PC-3 (cell line): ENCODE measurements around the gene SENP8. TPM values are rescaled to one million over a fixed set of nuclear protein-coding genes. Genes with fewer than 3 reads are reported as not detected.

Source experiments
- ATAC-seq: fragments of 200-7000 bp; cut with Tn5 transposase; 2 replicates; pipeline ENCODE4 v1.9.1; 2020; ENCODE audit warnings: mild to moderate bottlenecking, moderate library complexity
- BruUV-seq: library from RNA; stranded (reverse); fragments of 400-500 nt; replicated peaks from 2 replicates; lab custom pipeline; 2021; lab: Mats Ljungman, UMichigan
- CTCF ChIA-PET: fragments of 300-600 bp; sonication (Branson Sonifier 250); formaldehyde crosslinking; loops from one replicate; lab custom pipeline; 2022; ENCODE audit warnings: antibody characterized with exemption; lab: Charles Lee
- POLR2A ChIA-PET: fragments of 300-600 bp; sonication (Branson Sonifier 250); formaldehyde crosslinking; loops from one replicate; lab custom pipeline; 2022; ENCODE audit warnings: antibody characterized with exemption; ENCODE audit not compliant: unreplicated experiment; lab: Charles Lee
- DNase-seq: peaks from one replicate; pipeline ENCODE4 v3.0.0-alpha.2; 2015
- H2AFZ ChIP-seq: fragments of 300-600 bp; sonication (generic); 2 replicates; pipeline ENCODE4 v1.6.0; 2016; ENCODE audit warnings: antibody characterized with exemption, low read length
- H3F3A ChIP-seq: fragments of 300-600 bp; sonication (generic); one replicate; pipeline ENCODE4 v1.6.0; 2017; ENCODE audit warnings: antibody characterized with exemption, low read length, control low read depth, mild to moderate bottlenecking; ENCODE audit not compliant: unreplicated experiment
- H3K27ac ChIP-seq: fragments of 300-600 bp; sonication (generic); 2 replicates; pipeline ENCODE4 v1.5.1; 2016; ENCODE audit warnings: mild to moderate bottlenecking, low read length
- H3K27me3 ChIP-seq: fragments of 300-600 bp; sonication (generic); 2 replicates; pipeline ENCODE4 v1.6.1; 2016; ENCODE audit warnings: low read length, mixed read lengths
- H3K36me3 ChIP-seq: fragments of 300-600 bp; sonication (generic); 2 replicates; pipeline ENCODE4 v1.6.1; 2016; ENCODE audit warnings: low read depth, mixed run types, low read length, mixed read lengths
- H3K4me1 ChIP-seq: fragments of 300-600 bp; sonication (generic); 2 replicates; pipeline ENCODE4 v1.5.1; 2016; ENCODE audit warnings: low read length; ENCODE audit not compliant: insufficient read depth
- H3K4me2 ChIP-seq: fragments of 300-600 bp; sonication (generic); 2 replicates; pipeline ENCODE4 v1.6.0; 2016; ENCODE audit warnings: low read length
- H3K4me3 ChIP-seq: fragments of 300-600 bp; sonication (generic); 2 replicates; pipeline ENCODE4 v1.5.1; 2016; ENCODE audit warnings: mild to moderate bottlenecking, low read length, mixed read lengths
- H3K79me2 ChIP-seq: fragments of 300-600 bp; sonication (generic); 2 replicates; pipeline ENCODE4 v1.6.1; 2017; ENCODE audit warnings: low read length, mixed read lengths
- H3K9ac ChIP-seq: fragments of 300-600 bp; sonication (generic); 2 replicates; pipeline ENCODE4 v1.6.0; 2016; ENCODE audit warnings: mild to moderate bottlenecking, low read length
- H3K9me2 ChIP-seq: fragments of 300-600 bp; sonication (generic); replicated peaks from 2 replicates; pipeline ENCODE4 v1.6.1; 2016; ENCODE audit warnings: mixed run types, low read length, mixed read lengths
- H3K9me3 ChIP-seq: fragments of 300-600 bp; sonication (generic); 2 replicates; pipeline ENCODE4 v1.6.1; 2016; ENCODE audit warnings: low read length, mixed read lengths
- H4K20me1 ChIP-seq: fragments of 300-600 bp; sonication (generic); 2 replicates; pipeline ENCODE4 v1.6.1; 2016; ENCODE audit warnings: low read length, mixed read lengths
- CTCF ChIP-seq: fragments of 300-600 bp; sonication (generic); conservative IDR thresholded peaks from 2 replicates; pipeline ENCODE4 v1.5.1; 2017; ENCODE audit warnings: antibody characterized with exemption, low read depth, mild to moderate bottlenecking, low read length
- EZH2 ChIP-seq: fragments of 300-600 bp; sonication (generic); IDR thresholded peaks from one replicate; pipeline ENCODE4 v1.6.1; 2017; ENCODE audit warnings: antibody characterized with exemption, mild to moderate bottlenecking, low read length; ENCODE audit not compliant: unreplicated experiment
- EZH2phosphoT487 ChIP-seq: fragments of 300-600 bp; sonication (generic); IDR thresholded peaks from 2 replicates; pipeline ENCODE4 v1.6.1; 2018; ENCODE audit warnings: mild to moderate bottlenecking, antibody characterized with exemption, low read length, borderline replicate concordance
- intact Hi-C: fragments of 100-400 bp; cut with micrococcal nuclease; formaldehyde crosslinking; loops from 2 replicates; pipeline ENCODE4 v1.9.0; 2023
- total RNA-seq: library from RNA; depleted of rRNA; stranded (reverse); fragments of >200 nt; gene quantifications from 2 replicates; pipeline ENCODE4 v1.2.3, GENCODE V29; 2014

Gene SENP8
- total RNA-seq, 1 experiment from 2014 or later = 4.2 TPM

GRCh38 chr15:72183781-72184164 is 65.6 kb downstream of the SENP8 start:
- H3K9me3 ChIP-seq = no peaks in the 10 kb centered on the region
- peak overlapping the region; percentile 92 for H3K4me2 ChIP-seq
- no peaks in the 10 kb centered on the region for H3K9me2 ChIP-seq
- intact Hi-C loops = no loop called here
- no peak overlapping the region for H3K9ac ChIP-seq
- H3K4me1 ChIP-seq = peaks cover 11% of the 10 kb centered on the region; the same call in 1 of the 2 replicates
- POLR2A ChIA-PET = no interaction called here
- H3K79me2 ChIP-seq = no peaks in the 10 kb centered on the region
- no TSS peak for BruUV-seq
- no peak for DNase-seq
- no peaks in the 10 kb centered on the region for H3K27me3 ChIP-seq
- no peaks in the 10 kb centered on the region for H3K36me3 ChIP-seq
- no peaks in the 10 kb centered on the region for H3F3A ChIP-seq
- peak overlapping the region; percentile 68 for H3K4me3 ChIP-seq
- H2AFZ ChIP-seq = peak overlapping the region; percentile 90
- H3K27ac ChIP-seq = no peak overlapping the region
- H4K20me1 ChIP-seq = no peaks in the 10 kb centered on the region
- CTCF ChIA-PET = no interaction called here
- no peak for TF ChIP-seq EZH2
- TF ChIP-seq EZH2phosphoT487 = no peak
- TF ChIP-seq CTCF = no peak
- ATAC-seq = no peak

- ChIA-PET POLR2A (no interaction called here), CTCF (no interaction called here)
- ATAC-seq (peak; percentile 94), DNase-seq (peak; percentile 53)
- H3F3A ChIP-seq = no peaks in the 10 kb centered on the region
- H3K27me3 ChIP-seq = no peaks in the 10 kb centered on the region
- no peaks in the 10 kb centered on the region for H3K9me3 ChIP-seq
- TF ChIP-seq EZH2 = no peak
- TF ChIP-seq EZH2phosphoT487 = no peak
- no peak for TF ChIP-seq CTCF
- H3K9ac ChIP-seq = no peak overlapping the region
- peak overlapping the region; percentile 68 for H3K4me3 ChIP-seq
- no peaks in the 10 kb centered on the region for H3K79me2 ChIP-seq
- peak overlapping the region; percentile 92 for H3K4me2 ChIP-seq
- H2AFZ ChIP-seq = peak overlapping the region; percentile 90
- H3K27ac ChIP-seq = no peak overlapping the region
- BruUV-seq = no TSS peak
- intact Hi-C loops = no loop called here
- no peaks in the 10 kb centered on the region for H3K36me3 ChIP-seq
- no peaks in the 10 kb centered on the region for H3K9me2 ChIP-seq
- no peaks in the 10 kb centered on the region for H4K20me1 ChIP-seq
- H3K4me1 ChIP-seq = peaks cover 11% of the 10 kb centered on the region; the same call in 1 of the 2 replicates
Measured at GRCh38 chr15:72184165-72184811, 66.1 kb downstream of the SENP8 start.

GRCh38 chr15:72189250-72189902 is 71.2 kb downstream of the SENP8 start:
- Histone ChIP-seq H3K4me2 (no peak overlapping the region), H3K9me2 (no peaks in the 10 kb centered on the region), H3K9me3 (no peaks in the 10 kb centered on the region), H3K4me1 (0 out of 2 replicates have a peak, but pooled peaks cover 5% of the 10 kb centered on the region), H3K36me3 (no peaks in the 10 kb centered on the region), H3F3A (no peaks in the 10 kb centered on the region), H4K20me1 (no peaks in the 10 kb centered on the region), H3K27ac (no peak overlapping the region), H3K79me2 (no peaks in the 10 kb centered on the region), H2AFZ (no peak overlapping the region), H3K9ac (no peak overlapping the region), H3K4me3 (no peak overlapping the region), H3K27me3 (no peaks in the 10 kb centered on the region)
- ATAC-seq = no peak
- BruUV-seq = no TSS peak
- ChIA-PET POLR2A (no interaction called here), CTCF (no interaction called here)
- intact Hi-C loops = no loop called here
- no peak for TF ChIP-seq CTCF
- TF ChIP-seq EZH2phosphoT487 = no peak
- no peak for TF ChIP-seq EZH2
- no peak for DNase-seq
